ENCODE measurements around the gene COQ9.

- TF ChIP-seq CTCF (IDR thresholded peaks at IDR 0.05) (no peak), POLR2A (IDR thresholded peaks at IDR 0.05) (no peak)
Measured at GRCh38 chr16:57445510-57445909, 1.8 kb upstream of the COQ9 start.
